Neural progenitor cell (in vitro differentiated cells): ENCODE results near the gene GOLGA7B. TPM values are rescaled to one million over a fixed set of nuclear protein-coding genes. Genes with fewer than 3 reads are reported as not detected.

ENCODE experiments used
- DNase-seq: peaks from one replicate; pipeline ENCODE4 v3.0.0-alpha.2; 2016; ENCODE audit warnings: low spot score
- H2AFZ ChIP-seq: fragments of 200-600 bp; sonication (generic); replicated peaks from 2 replicates; pipeline ENCODE4 v1.6.1; 2016; ENCODE audit warnings: antibody characterized with exemption
- H3F3A ChIP-seq: fragments of 200-600 bp; sonication (generic); 2 replicates; pipeline ENCODE4 v1.6.1; 2016; ENCODE audit warnings: antibody characterized with exemption, low read depth
- H3K27ac ChIP-seq: fragments of 200-600 bp; sonication (generic); 2 replicates; pipeline ENCODE4 v1.5.1; 2016; ENCODE audit warnings: mild to moderate bottlenecking
- H3K27me3 ChIP-seq: fragments of 200-600 bp; sonication (generic); 2 replicates; pipeline ENCODE4 v1.6.1; 2016; ENCODE audit warnings: mild to moderate bottlenecking, moderate library complexity
- H3K36me3 ChIP-seq: fragments of 200-600 bp; sonication (generic); 2 replicates; pipeline ENCODE4 v1.5.1; 2016
- H3K4me1 ChIP-seq: fragments of 200-600 bp; sonication (generic); 2 replicates; pipeline ENCODE4 v1.6.1; 2016; ENCODE audit warnings: mixed run types
- H3K4me2 ChIP-seq: fragments of 200-600 bp; sonication (generic); 2 replicates; pipeline ENCODE4 v1.6.1; 2016
- H3K4me3 ChIP-seq: fragments of 200-600 bp; sonication (generic); 2 replicates; pipeline ENCODE4 v1.5.1; 2016
- H3K79me2 ChIP-seq: fragments of 200-600 bp; sonication (generic); 2 replicates; pipeline ENCODE4 v1.6.1; 2016; ENCODE audit warnings: low read depth
- H3K9ac ChIP-seq: fragments of 200-600 bp; sonication (generic); 2 replicates; pipeline ENCODE4 v1.6.1; 2016
- H3K9me3 ChIP-seq: fragments of 200-600 bp; sonication (generic); 2 replicates; pipeline ENCODE4 v1.5.1; 2016; ENCODE audit warnings: low read depth
- H4K20me1 ChIP-seq: fragments of 200-600 bp; sonication (generic); 2 replicates; pipeline ENCODE4 v1.6.1; 2016; ENCODE audit warnings: low read depth
- H3K27ac Mint-ChIP-seq: 3 replicates; pipeline ENCODE4 v1.8.0; 2021; ENCODE audit warnings: mixed read lengths
- H3K27me3 Mint-ChIP-seq: 2 replicates; pipeline ENCODE4 v1.8.0; 2022; ENCODE audit warnings: low read depth, mild to moderate bottlenecking, inconsistent platforms, moderate library complexity, mixed read lengths; ENCODE audit not compliant: insufficient read depth
- H3K36me3 Mint-ChIP-seq: 3 replicates; pipeline ENCODE4 v1.8.0; 2021; ENCODE audit warnings: mixed read lengths
- H3K4me1 Mint-ChIP-seq: 3 replicates; pipeline ENCODE4 v1.8.0; 2021; ENCODE audit warnings: mixed read lengths
- H3K4me3 Mint-ChIP-seq: 3 replicates; pipeline ENCODE4 v1.8.0; 2021; ENCODE audit warnings: mild to moderate bottlenecking, moderate library complexity, mixed read lengths
- H3K9me3 Mint-ChIP-seq: 3 replicates; pipeline ENCODE4 v1.8.0; 2020; ENCODE audit warnings: mixed read lengths
- CTCF ChIP-seq: fragments of 200-600 bp; sonication (generic); IDR thresholded peaks from 2 replicates; pipeline ENCODE4 v1.5.1; 2017; ENCODE audit warnings: antibody characterized with exemption, mild to moderate bottlenecking
- EZH2 ChIP-seq: fragments of 200-600 bp; sonication (generic); IDR thresholded peaks from 2 replicates; pipeline ENCODE4 v1.6.1; 2017; ENCODE audit warnings: antibody characterized with exemption, mild to moderate bottlenecking, moderate library complexity
- EZH2phosphoT487 ChIP-seq: fragments of 200-600 bp; sonication (generic); IDR thresholded peaks from 2 replicates; pipeline ENCODE4 v1.6.1; 2017; ENCODE audit warnings: antibody characterized with exemption
- total RNA-seq: library from RNA; depleted of rRNA; stranded (reverse); fragments of >200 nt; gene quantifications from 2 replicates; pipeline ENCODE4 v1.2.3, GENCODE V29; 2015; ENCODE audit warnings: low replicate concordance

The GOLGA7B gene
- total RNA-seq, 1 donor from 2014 or later: not detected

GRCh38 chr10:97887399-97887798, 37.8 kb downstream of the GOLGA7B start:
- H3K9ac ChIP-seq: no peak overlapping the region
- Mint-ChIP-seq H3K4me3 (no peak overlapping the region), H3K36me3 (no peaks in the 10 kb centered on the region), H3K4me1 (peaks cover 16% of the 10 kb centered on the region), H3K9me3 (no peaks in the 10 kb centered on the region), H3K27me3 (peaks cover 3% of the 10 kb centered on the region), H3K27ac (no peak overlapping the region)
- TF ChIP-seq EZH2phosphoT487 (no peak), EZH2 (no peak), CTCF (no peak)
- no peak overlapping the region for H2AFZ ChIP-seq
- no peak overlapping the region for H3K27ac ChIP-seq
- H3K36me3 ChIP-seq: no peaks in the 10 kb centered on the region
- H3K9me3 ChIP-seq: no peaks in the 10 kb centered on the region
- DNase-seq: no peak
- no peaks in the 10 kb centered on the region for H3F3A ChIP-seq
- H3K4me2 ChIP-seq: no peak overlapping the region
- no peaks in the 10 kb centered on the region for H3K27me3 ChIP-seq
- peaks cover 24% of the 10 kb centered on the region for H3K4me1 ChIP-seq
- H3K79me2 ChIP-seq: no peaks in the 10 kb centered on the region
- no peak overlapping the region for H3K4me3 ChIP-seq
- H4K20me1 ChIP-seq: no peaks in the 10 kb centered on the region

GRCh38 chr10:97888134-97888533, 38.5 kb downstream of the GOLGA7B start:
- Mint-ChIP-seq H3K27me3 (peaks cover 3% of the 10 kb centered on the region), H3K4me3 (no peak overlapping the region), H3K27ac (no peak overlapping the region)

GRCh38 chr10:97888641-97889262, 39.1 kb downstream of the GOLGA7B start:
- H3K9ac ChIP-seq: no peak overlapping the region
- no peak overlapping the region for H3K27ac ChIP-seq
- H3F3A ChIP-seq: no peaks in the 10 kb centered on the region
- H3K4me3 Mint-ChIP-seq: no peak overlapping the region
- no peaks in the 10 kb centered on the region for H3K27me3 ChIP-seq
- H4K20me1 ChIP-seq: no peaks in the 10 kb centered on the region
- H3K79me2 ChIP-seq: no peaks in the 10 kb centered on the region
- peaks cover 16% of the 10 kb centered on the region for H3K4me1 Mint-ChIP-seq
- peak; percentile 38 for DNase-seq
- no peak for TF ChIP-seq EZH2
- peak; percentile 5 for TF ChIP-seq CTCF
- TF ChIP-seq EZH2phosphoT487: no peak
- no peak overlapping the region for H3K4me2 ChIP-seq
- no peak overlapping the region for H3K4me3 ChIP-seq
- peaks cover 3% of the 10 kb centered on the region for H3K27me3 Mint-ChIP-seq
- peaks cover 24% of the 10 kb centered on the region for H3K4me1 ChIP-seq
- no peaks in the 10 kb centered on the region for H3K36me3 ChIP-seq
- no peaks in the 10 kb centered on the region for H3K36me3 Mint-ChIP-seq
- H2AFZ ChIP-seq: no peak overlapping the region
- no peaks in the 10 kb centered on the region for H3K9me3 Mint-ChIP-seq
- no peak overlapping the region for H3K27ac Mint-ChIP-seq
- no peaks in the 10 kb centered on the region for H3K9me3 ChIP-seq

More at GRCh38 chr10:97888134-97888533, 38.5 kb downstream of the GOLGA7B start:
- H3K27me3 ChIP-seq: no peaks in the 10 kb centered on the region
- DNase-seq: no peak
- Mint-ChIP-seq H3K9me3 (no peaks in the 10 kb centered on the region), H3K36me3 (no peaks in the 10 kb centered on the region), H3K4me1 (peaks cover 16% of the 10 kb centered on the region)
- H3K4me3 ChIP-seq: no peak overlapping the region
- no peak overlapping the region for H3K9ac ChIP-seq
- no peak overlapping the region for H3K27ac ChIP-seq
- H3K9me3 ChIP-seq: no peaks in the 10 kb centered on the region
- peaks cover 24% of the 10 kb centered on the region for H3K4me1 ChIP-seq
- H3F3A ChIP-seq: no peaks in the 10 kb centered on the region
- no peaks in the 10 kb centered on the region for H4K20me1 ChIP-seq
- H3K4me2 ChIP-seq: no peak overlapping the region
- no peak overlapping the region for H2AFZ ChIP-seq
- TF ChIP-seq CTCF (no peak), EZH2phosphoT487 (no peak), EZH2 (no peak)
- H3K79me2 ChIP-seq: no peaks in the 10 kb centered on the region
- no peaks in the 10 kb centered on the region for H3K36me3 ChIP-seq
